SU-DHL-6 (cell line): ENCODE results near the gene ITGB7.
A peak's percentile ranks its signal among the peaks of the same experiment; 100 is the strongest.

ENCODE experiments used
- H2AFZ ChIP-seq: fragments of 200-600 bp; sonication (generic); 2 replicates; pipeline ENCODE4 v1.6.1; 2014; ENCODE audit warnings: low read depth, mild to moderate bottlenecking, moderate library complexity, mixed read lengths, antibody characterized with exemption, low read length; ENCODE audit not compliant: severe bottlenecking
- H3F3A ChIP-seq: fragments of 200-600 bp; shearing (Covaris generic); 2 replicates; pipeline ENCODE4 v1.6.0; 2016; ENCODE audit warnings: antibody characterized with exemption, mild to moderate bottlenecking; ENCODE audit not compliant: insufficient read depth
- H3K27ac ChIP-seq: fragments of 200-600 bp; sonication (generic); 2 replicates; pipeline ENCODE4 v1.5.1; 2016; ENCODE audit warnings: low read depth, mild to moderate bottlenecking, low read length, moderate library complexity, mixed read lengths
- H3K27me3 ChIP-seq: fragments of 200-600 bp; sonication (generic), shearing (Covaris generic); 2 replicates; pipeline ENCODE4 v1.6.0; 2014; ENCODE audit warnings: mild to moderate bottlenecking, low read length
- H3K36me3 ChIP-seq: fragments of 200-600 bp; sonication (generic); 2 replicates; pipeline ENCODE4 v1.6.1; 2014; ENCODE audit warnings: mild to moderate bottlenecking, low read length, mixed read lengths
- H3K4me2 ChIP-seq: fragments of 300-600, 200-600 bp; shearing (Covaris generic), sonication (generic); 2 replicates; pipeline ENCODE4 v1.6.0; 2014; ENCODE audit warnings: low read length, low read depth, mild to moderate bottlenecking; ENCODE audit not compliant: poor library complexity, severe bottlenecking
- H3K4me3 ChIP-seq: fragments of 200-600 bp; sonication (generic); 2 replicates; pipeline ENCODE4 v1.5.1; 2014; ENCODE audit warnings: antibody characterized with exemption, low read length, mild to moderate bottlenecking, mixed read lengths; ENCODE audit not compliant: insufficient read depth, poor library complexity, severe bottlenecking
- H3K79me2 ChIP-seq: fragments of 200-600 bp; sonication (generic); 2 replicates; pipeline ENCODE4 v1.6.1; 2014; ENCODE audit warnings: mild to moderate bottlenecking, low read length, moderate library complexity; ENCODE audit not compliant: insufficient read depth
- H3K9ac ChIP-seq: fragments of 200-600 bp; sonication (generic); 2 replicates; pipeline ENCODE4 v1.7.0; 2014; ENCODE audit warnings: mild to moderate bottlenecking, low read length
- H3K9me2 ChIP-seq: fragments of 200-600 bp; sonication (generic); replicated peaks from 2 replicates; pipeline ENCODE4 v1.6.1; 2014; ENCODE audit warnings: low read length; ENCODE audit not compliant: insufficient read depth
- H3K9me3 ChIP-seq: fragments of 200-600 bp; sonication (generic); 2 replicates; pipeline ENCODE4 v1.6.1; 2014; ENCODE audit warnings: low read length, mixed read lengths; ENCODE audit not compliant: insufficient read depth
- H4K20me1 ChIP-seq: fragments of 200-600 bp; sonication (generic); 2 replicates; pipeline ENCODE4 v1.6.1; 2014; ENCODE audit warnings: low read depth, mild to moderate bottlenecking, antibody characterized with exemption, low read length, moderate library complexity, mixed read lengths
- CTCF ChIP-seq: fragments of 200-600 bp; sonication (generic); IDR thresholded peaks from one replicate; pipeline ENCODE4 v1.5.1; 2017; ENCODE audit warnings: antibody characterized with exemption, mild to moderate bottlenecking, low read length, moderate library complexity; ENCODE audit not compliant: insufficient read depth, poor library complexity, severe bottlenecking
- EZH2phosphoT487 ChIP-seq: fragments of 200-600 bp; sonication (generic), shearing (Covaris generic); conservative IDR thresholded peaks from 2 replicates; pipeline ENCODE4 v1.6.1; 2018; ENCODE audit warnings: mild to moderate bottlenecking, antibody characterized with exemption, low read length, moderate library complexity, mixed read lengths

The ITGB7 gene

GRCh38 chr12:53253298-53253697 is 46.2 kb upstream of the ITGB7 start:
- Histone ChIP-seq H3K4me2 (peak overlapping the region; percentile 88), H2AFZ (no peak overlapping the region), H3K9ac (no peak overlapping the region; the same call in 1 of the 2 replicates), H3K27ac (no peak overlapping the region), H3K79me2 (peaks cover 9% of the 10 kb centered on the region), H3K9me3 (no peaks in the 10 kb centered on the region), H3K36me3 (no peaks in the 10 kb centered on the region), H3K27me3 (no peaks in the 10 kb centered on the region), H3K9me2 (no peaks in the 10 kb centered on the region), H4K20me1 (no peaks in the 10 kb centered on the region), H3K4me3 (no peak overlapping the region), H3F3A (no peaks in the 10 kb centered on the region; the same call in 1 of the 2 replicates)
- TF ChIP-seq EZH2phosphoT487 (no peak), CTCF (no peak)

GRCh38 chr12:53252349-53252916 is 45.4 kb upstream of the ITGB7 start:
- H3K4me3 ChIP-seq: peak overlapping the region; percentile 88
- H3K9me3 ChIP-seq: no peaks in the 10 kb centered on the region
- no peaks in the 10 kb centered on the region for H3K9me2 ChIP-seq
- H3K27ac ChIP-seq: peak overlapping the region; percentile 16; the same call in 1 of the 2 replicates
- peak overlapping the region; percentile 44 for H2AFZ ChIP-seq
- H4K20me1 ChIP-seq: no peaks in the 10 kb centered on the region
- no peaks in the 10 kb centered on the region for H3K27me3 ChIP-seq
- H3K4me2 ChIP-seq: peak overlapping the region; percentile 88
- peaks cover 9% of the 10 kb centered on the region for H3K79me2 ChIP-seq
- H3K36me3 ChIP-seq: no peaks in the 10 kb centered on the region
- peak overlapping the region; percentile 85 for H3K9ac ChIP-seq
- H3F3A ChIP-seq: no peaks in the 10 kb centered on the region; the same call in 1 of the 2 replicates
- no peak for TF ChIP-seq CTCF
- no peak for TF ChIP-seq EZH2phosphoT487

- Histone ChIP-seq H3K27ac (peak overlapping the region; percentile 16; the same call in 1 of the 2 replicates), H2AFZ (peak overlapping the region; percentile 96), H3K9ac (peak overlapping the region; percentile 85), H3K4me2 (peak overlapping the region; percentile 88), H3F3A (no peaks in the 10 kb centered on the region; the same call in 1 of the 2 replicates), H3K79me2 (peaks cover 9% of the 10 kb centered on the region), H3K9me2 (no peaks in the 10 kb centered on the region), H4K20me1 (no peaks in the 10 kb centered on the region), H3K36me3 (no peaks in the 10 kb centered on the region), H3K27me3 (no peaks in the 10 kb centered on the region), H3K9me3 (no peaks in the 10 kb centered on the region), H3K4me3 (peak overlapping the region; percentile 88)
- TF ChIP-seq EZH2phosphoT487: no peak
- peak; percentile 39 for TF ChIP-seq CTCF
These were observed 44.7 kb upstream of the ITGB7 start for GRCh38 chr12:53251477-53252348.
